ENCODE data around the gene GNG7.
"Not testable (repeated sequence)": the region's sequence is repeated elsewhere in the genome, so short reads cannot be mapped to it uniquely, and the experiment has no call there.

Gene GNG7

DNA sequence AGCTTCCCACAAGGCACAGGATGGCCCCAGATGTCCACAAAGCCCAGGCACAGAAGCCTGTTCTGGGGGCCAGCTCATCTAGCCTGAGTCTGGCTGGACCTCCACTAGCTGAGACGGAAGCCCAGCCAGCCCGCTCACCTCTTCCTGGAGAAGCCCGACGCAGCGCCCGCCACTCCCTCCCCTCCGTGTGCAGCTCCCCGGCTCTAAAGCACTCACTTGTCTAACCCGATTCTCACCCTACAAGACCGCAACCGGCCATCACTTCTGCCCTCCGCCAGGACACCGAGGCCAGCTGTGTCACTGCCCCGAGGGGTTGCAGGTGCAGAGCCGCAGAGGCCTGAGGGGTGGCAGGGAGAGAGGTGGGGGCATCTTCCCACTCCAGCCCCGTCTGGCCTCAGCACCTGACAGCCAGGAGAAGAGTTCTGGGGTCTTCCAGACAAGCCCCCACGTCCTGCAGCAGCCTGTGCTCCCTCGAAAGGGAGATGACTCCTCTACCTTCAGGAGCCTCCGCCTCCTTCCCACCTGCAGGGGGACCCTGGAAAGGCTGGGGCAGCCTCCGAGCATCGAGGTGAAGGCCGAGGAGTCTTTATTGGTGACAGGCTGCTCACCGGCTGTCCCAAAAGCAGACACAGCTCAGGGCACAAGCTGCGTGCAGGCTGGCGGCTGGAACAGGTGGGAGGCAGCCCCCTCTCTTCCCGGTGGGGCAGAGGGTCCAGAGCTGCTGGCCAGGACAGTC lies 24.6 kb upstream of the GNG7 start:
- no peak for DNase-seq (ENCODE audit: low spot score)

DNA sequence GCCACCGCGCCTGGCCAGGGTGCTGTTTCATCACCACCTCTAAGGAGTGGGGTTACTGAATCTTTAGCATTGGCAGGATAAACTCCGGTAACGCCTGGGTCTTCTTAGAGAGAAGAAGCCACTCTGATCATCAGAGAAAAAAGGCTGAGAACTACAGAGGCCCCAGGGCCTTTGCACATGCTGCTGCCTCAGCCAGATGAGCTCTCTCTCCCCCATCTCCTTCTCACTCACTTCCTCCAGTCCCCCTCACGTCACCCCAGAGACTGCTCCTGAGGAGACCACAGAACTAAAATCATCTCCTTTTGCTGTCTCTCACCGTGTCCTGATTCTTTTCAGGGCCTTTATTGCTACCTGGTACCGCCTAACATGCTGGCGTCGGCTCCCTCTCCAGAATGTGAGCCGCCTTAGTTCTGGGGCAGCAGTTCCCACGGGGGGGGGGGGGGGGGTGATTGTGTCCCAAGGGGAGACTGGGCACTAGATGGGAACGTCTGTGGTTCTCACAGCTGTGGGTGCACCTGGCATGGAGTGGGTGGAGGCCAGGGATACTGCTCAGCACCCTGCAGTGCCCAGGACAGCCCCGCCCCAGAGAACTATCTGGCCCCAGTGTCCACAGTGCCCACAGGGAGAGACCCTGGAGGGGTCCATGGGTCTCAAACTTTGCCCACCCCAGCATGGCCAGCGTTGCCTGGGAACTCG lies 23.8 kb upstream of the GNG7 start:
- no peak for DNase-seq (ENCODE audit: low spot score)

GRCh38 chr19:2724148-2724557 lies 21.7 kb upstream of the GNG7 start:
- DNase-seq (ENCODE audit: low spot score) = no peak

DNA sequence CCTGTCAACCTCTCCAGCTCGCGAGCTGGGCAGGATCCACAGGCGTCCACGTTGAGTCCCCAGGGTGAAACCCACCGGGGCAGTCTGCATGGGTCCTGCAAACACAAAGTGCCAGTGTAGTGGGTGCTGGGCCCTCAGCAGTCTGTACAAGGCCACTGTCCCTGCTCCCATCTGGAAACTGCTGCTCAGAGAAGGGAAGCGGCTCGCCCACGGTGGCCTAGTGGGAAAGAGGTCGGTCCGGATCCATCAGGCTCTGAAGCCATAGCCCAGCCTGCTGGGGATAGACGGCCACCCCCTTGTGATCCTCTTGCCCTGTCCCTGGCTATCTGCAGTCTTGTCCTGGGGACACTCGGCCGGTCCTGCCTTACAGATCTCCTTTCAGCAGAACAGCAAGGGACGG lies 21.3 kb upstream of the GNG7 start:
- DNase-seq (ENCODE audit: low spot score) = no peak

- no peak for DNase-seq (ENCODE audit: low spot score)
These were observed 20.8 kb upstream of the GNG7 start for GRCh38 chr19:2723345-2723715.

DNA sequence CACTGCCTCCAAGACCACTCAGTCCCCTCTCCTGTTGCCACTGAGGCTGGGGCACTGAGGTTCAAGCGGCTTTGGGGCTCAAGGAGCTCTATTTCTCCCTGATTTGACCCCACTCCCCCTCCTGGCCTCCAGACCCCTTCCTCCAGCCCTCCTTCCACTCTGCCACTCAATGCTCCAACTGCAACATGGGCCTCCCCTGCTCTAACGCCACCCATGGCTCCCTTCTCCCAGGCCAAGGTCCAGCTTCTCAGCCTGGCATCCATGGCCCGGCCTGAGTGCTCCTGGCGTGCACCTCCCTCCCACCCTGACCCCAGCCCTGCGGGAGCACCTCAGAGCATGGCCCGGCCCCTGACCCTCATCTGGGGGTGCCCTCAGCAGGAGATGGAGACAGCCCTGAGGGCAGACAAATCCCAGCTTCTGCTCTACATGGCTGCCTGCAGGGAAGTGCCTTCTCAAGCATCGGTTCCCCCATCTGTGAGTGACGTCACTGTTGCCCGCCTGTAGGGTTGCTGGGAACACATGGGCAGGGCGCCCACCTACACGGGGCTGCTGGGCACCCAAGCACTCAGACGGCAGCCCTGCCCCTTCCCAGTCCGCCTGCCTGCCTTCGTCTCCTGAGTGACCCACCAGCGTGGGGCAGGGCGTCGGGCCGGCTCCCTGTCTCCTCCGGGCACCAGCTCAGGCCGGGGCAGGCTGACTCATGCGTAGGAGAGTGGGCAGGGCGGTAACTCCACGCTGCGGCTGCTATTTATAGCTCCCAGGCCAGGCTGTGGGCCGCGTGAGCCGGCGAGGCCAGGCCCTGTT lies 20.2 kb upstream of the GNG7 start:
- DNase-seq (ENCODE audit: low spot score) = no peak

DNA sequence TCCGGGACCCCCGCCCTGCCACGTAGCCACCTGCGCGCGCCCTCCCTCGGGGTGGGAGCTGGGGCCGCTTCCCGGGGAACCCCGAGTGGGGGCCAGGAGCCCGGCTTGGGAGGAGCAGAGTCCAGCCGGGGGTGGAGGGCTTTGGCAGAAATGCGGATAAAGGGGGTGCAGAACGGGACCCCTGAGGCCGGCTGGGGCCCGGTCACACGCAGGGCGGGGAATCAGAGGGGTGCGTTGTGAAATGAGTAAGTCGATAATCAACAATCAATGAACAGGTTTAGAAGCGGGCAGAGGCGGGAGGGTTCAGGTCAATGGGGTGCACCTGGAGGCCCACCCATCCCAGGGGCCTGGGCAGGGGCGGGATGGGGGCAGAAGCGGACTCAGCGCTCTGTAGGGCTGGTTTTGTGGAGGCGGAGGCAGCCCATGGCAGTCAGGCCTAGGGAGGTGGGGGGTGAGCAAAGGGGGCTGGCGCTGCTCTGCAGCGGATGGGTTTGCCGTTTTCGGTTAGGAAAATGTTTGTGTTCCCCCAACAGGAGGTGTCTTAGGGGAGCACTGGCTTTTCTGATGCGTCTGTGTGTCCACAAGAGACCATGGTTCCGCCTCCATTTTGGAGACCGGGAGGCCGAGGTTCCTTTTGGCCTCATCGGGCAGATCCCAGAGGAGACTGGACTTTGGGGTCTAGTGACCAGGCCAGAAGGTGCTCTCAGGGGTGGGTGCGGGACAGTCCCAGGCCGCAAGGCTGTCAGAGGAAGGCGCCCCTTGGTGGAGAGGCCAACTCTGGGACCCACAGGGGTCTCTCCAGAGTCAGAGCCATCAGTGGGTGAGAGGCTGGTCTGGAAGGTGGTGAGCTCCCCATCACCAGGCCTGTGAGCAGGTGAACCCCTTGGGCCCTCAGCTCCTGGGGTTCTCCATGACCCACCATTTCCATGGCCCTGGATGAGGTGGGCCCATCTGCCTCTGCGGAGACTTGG lies 19.4 kb upstream of the GNG7 start:
- no peak for DNase-seq (ENCODE audit: low spot score)

DNA sequence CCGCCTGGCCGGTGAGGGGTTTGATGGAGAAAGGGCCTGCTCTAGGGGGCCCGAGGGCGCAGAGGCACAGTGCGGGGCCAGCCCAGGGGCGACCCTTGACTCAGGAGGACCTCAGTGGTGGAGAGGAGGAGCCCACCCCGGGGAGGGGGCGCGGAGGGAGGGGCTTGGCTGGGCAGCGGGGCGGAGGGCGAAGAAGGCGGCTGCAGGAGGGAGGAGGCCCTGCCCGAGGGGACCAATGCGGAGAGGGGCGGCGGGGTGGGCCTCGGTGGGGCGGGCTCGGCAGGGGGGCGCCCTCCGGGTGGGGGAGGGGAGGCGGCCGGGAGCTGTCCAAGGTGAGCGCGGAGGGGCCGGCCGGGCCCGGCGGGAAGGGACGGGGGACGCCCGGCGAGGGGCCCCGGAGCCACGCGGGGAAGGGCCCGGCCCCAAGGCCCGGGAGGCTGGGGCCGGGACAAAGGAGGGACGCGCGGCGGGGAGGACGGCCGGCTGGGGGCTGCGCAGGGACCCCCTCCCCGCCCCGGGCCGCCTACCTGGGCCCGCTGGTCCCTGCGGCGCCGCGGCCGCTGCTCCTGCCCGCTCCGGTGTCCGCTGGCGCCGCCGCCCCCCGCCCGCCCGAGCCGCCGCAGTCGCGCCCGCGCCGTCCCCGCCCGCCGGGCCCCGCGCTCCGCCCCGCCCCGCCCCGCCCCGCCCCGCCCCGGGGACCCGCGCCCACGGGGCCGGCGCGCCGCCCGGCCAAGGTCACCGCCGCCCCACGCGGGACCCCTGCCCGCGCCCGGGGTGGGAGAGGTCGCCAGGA lies 18.5 kb upstream of the GNG7 start, which contains the start of gene DIRAS1:
TSS of gene DIRAS1 (minus strand) at position 596 of the 793 bp plus-strand sequence. CDS start 3,566 bp downstream, outside the sequence.
- DNase-seq (ENCODE audit: low spot score) = no peak

GRCh38 chr19:2719920-2720776 lies 17.7 kb upstream of the GNG7 start:
- DNase-seq (ENCODE audit: low spot score) = no peak

- no peak for DNase-seq (ENCODE audit: low spot score)
These were observed 16.8 kb upstream of the GNG7 start for GRCh38 chr19:2719232-2719735.

GRCh38 chr19:2717638-2718541 lies 15.4 kb upstream of the GNG7 start:
- no peak for DNase-seq (ENCODE audit: low spot score)

DNA sequence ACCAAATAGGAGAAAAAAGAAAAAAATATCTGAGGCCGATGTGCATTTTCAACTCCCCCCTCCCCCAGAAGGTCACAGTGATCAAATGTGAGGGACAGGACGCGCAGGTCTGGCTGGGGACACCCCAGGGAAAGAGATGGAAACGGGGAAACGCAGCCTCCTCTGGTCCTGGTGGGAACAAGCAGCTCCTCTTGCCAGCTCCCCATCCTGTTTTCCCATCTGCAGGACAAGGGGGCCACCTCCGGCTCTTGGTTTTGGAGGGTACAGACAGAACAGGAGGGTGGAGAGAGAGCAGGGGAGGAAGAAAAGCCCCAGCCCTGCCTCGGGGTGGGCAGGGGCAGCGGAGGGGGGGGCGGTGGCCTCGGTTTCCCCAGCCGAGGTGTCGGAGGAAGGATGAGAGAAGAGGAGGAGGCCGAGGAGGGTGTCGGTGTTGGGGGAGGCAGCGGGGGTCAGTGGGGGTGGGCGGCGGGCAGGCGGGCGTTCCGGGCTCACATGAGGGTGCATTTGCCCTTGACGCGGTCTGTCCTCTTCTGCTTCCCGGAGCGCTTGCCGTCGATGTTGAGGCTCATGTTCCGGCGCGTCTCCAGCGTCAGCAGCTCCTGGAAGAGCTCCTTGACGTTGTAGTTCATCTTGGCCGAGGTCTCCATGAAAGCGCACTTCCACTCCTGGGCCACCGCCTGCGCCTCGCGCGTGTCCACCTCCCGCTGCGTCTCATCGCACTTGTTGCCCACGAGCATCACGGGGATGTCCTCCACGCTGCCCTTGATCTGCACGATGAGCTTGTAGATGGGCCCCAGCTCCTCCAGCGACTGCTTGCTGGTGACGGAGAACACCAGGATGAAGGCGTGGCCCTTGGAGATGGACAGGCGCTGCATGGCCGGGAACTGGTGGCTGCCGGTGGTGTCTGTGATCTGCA lies 14.5 kb upstream of the GNG7 start:
- DNase-seq (ENCODE audit: low spot score) = no peak

DNA sequence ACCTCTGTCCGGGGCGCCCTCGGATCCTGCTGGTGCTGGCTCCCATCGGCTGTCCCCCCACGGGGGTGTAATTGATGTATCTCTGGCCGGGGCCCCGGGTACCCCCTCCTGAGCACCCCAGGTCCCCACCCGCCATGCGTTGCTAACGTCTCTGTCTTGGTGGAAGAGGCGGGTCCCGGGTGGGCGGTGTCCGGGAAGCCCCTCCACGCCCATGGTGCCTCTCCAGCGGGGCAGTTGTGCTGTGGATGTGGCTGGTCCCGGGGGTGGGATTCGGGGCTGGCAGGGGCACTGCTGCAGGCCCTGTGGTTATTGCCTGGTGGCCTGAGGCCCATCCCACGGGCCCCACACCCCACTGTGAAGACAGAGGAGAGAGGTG lies 13.8 kb upstream of the GNG7 start:
- DNase-seq (ENCODE audit: low spot score) = no peak

GRCh38 chr19:2715470-2716274 lies 13.2 kb upstream of the GNG7 start:
- no peak for DNase-seq (ENCODE audit: low spot score)

GRCh38 chr19:2714531-2715269 lies 12.2 kb upstream of the GNG7 start:
- DNase-seq (ENCODE audit: low spot score) = no peak

GRCh38 chr19:2714102-2714501 lies 11.6 kb upstream of the GNG7 start:
- not testable (repeated sequence) for DNase-seq (ENCODE audit: low spot score)
